Effector memory CD4-positive, alpha-beta T cell (primary cell): ENCODE data around the gene ABHD14A.

ENCODE experiments used
- DNase-seq, 3 donors: peaks; one replicate each; pipeline ENCODE4 v3.0.0-alpha.2; 2020
- H3K27ac ChIP-seq: 2 replicates; pipeline ENCODE4 v1.7.0; 2013; ENCODE audit warnings: mild to moderate bottlenecking, low read length, moderate library complexity; ENCODE audit not compliant: insufficient read depth, poor library complexity, severe bottlenecking
- H3K27me3 ChIP-seq: replicated peaks from 2 replicates; pipeline ENCODE4 v1.7.0; 2013; ENCODE audit warnings: mild to moderate bottlenecking, low read length; ENCODE audit not compliant: insufficient read depth, control insufficient read depth, poor library complexity, severe bottlenecking
- H3K36me3 ChIP-seq: 2 replicates; pipeline ENCODE4 v1.7.0; 2013; ENCODE audit warnings: mild to moderate bottlenecking, low read length, moderate library complexity; ENCODE audit not compliant: control insufficient read depth, insufficient read depth
- H3K4me1 ChIP-seq: 2 replicates; pipeline ENCODE4 v1.7.0; 2013; ENCODE audit warnings: low read length, mild to moderate bottlenecking; ENCODE audit not compliant: control insufficient read depth, insufficient read depth, poor library complexity, severe bottlenecking
- H3K4me3 ChIP-seq: 2 replicates; pipeline ENCODE4 v1.7.0; 2013; ENCODE audit warnings: low read length, low read depth, mild to moderate bottlenecking; ENCODE audit not compliant: insufficient read depth, poor library complexity, severe bottlenecking
- H3K9me3 ChIP-seq: 2 replicates; pipeline ENCODE4 v1.7.0; 2013; ENCODE audit warnings: mild to moderate bottlenecking, low read length, moderate library complexity; ENCODE audit not compliant: control insufficient read depth

Gene ABHD14A

GRCh38 chr3:52020796-52021195 lies 45.9 kb downstream of the ABHD14A start:
- no peaks in the 10 kb centered on the region for H3K4me1 ChIP-seq
- no peak for DNase-seq
- H3K27me3 ChIP-seq: no peaks in the 10 kb centered on the region
- H3K36me3 ChIP-seq: no peaks in the 10 kb centered on the region
- H3K27ac ChIP-seq: no peak overlapping the region
- H3K4me3 ChIP-seq: no peak overlapping the region
- no peaks in the 10 kb centered on the region for H3K9me3 ChIP-seq

GRCh38 chr3:52021489-52022268 lies 46.8 kb downstream of the ABHD14A start:
- no peak overlapping the region for H3K27ac ChIP-seq
- no peak for DNase-seq

GRCh38 chr3:52022323-52023100 lies 47.6 kb downstream of the ABHD14A start:
- no peak overlapping the region for H3K27ac ChIP-seq
- H3K9me3 ChIP-seq: no peaks in the 10 kb centered on the region

More at GRCh38 chr3:52021489-52022268, 46.8 kb downstream of the ABHD14A start:
- Histone ChIP-seq H3K9me3 (no peaks in the 10 kb centered on the region), H3K36me3 (no peaks in the 10 kb centered on the region), H3K4me1 (no peaks in the 10 kb centered on the region), H3K4me3 (no peak overlapping the region), H3K27me3 (no peaks in the 10 kb centered on the region)

GRCh38 chr3:52023101-52023770 lies 48.4 kb downstream of the ABHD14A start:
- no peaks in the 10 kb centered on the region for H3K9me3 ChIP-seq
- H3K4me3 ChIP-seq: no peak overlapping the region
- no peaks in the 10 kb centered on the region for H3K36me3 ChIP-seq
- H3K4me1 ChIP-seq: no peaks in the 10 kb centered on the region
- H3K27me3 ChIP-seq: no peaks in the 10 kb centered on the region
- DNase-seq: no peak
- no peak overlapping the region for H3K27ac ChIP-seq

More at GRCh38 chr3:52022323-52023100, 47.6 kb downstream of the ABHD14A start:
- no peaks in the 10 kb centered on the region for H3K36me3 ChIP-seq
- DNase-seq: no peak
- no peaks in the 10 kb centered on the region for H3K4me1 ChIP-seq
- no peaks in the 10 kb centered on the region for H3K27me3 ChIP-seq
- no peak overlapping the region for H3K4me3 ChIP-seq

- Histone ChIP-seq H3K27me3 (no peaks in the 10 kb centered on the region), H3K9me3 (no peaks in the 10 kb centered on the region), H3K27ac (no peak overlapping the region), H3K4me1 (no peaks in the 10 kb centered on the region), H3K4me3 (no peak overlapping the region), H3K36me3 (no peaks in the 10 kb centered on the region)
- no peak for DNase-seq
These were observed 49.2 kb downstream of the ABHD14A start for GRCh38 chr3:52023860-52024764.

- no peak overlapping the region for H3K27ac ChIP-seq
- H3K9me3 ChIP-seq: no peaks in the 10 kb centered on the region
- H3K36me3 ChIP-seq: no peaks in the 10 kb centered on the region
- H3K27me3 ChIP-seq: no peaks in the 10 kb centered on the region
- no peak overlapping the region for H3K4me3 ChIP-seq
- no peaks in the 10 kb centered on the region for H3K4me1 ChIP-seq
- DNase-seq: no peak
These were observed 50.0 kb downstream of the ABHD14A start for GRCh38 chr3:52024765-52025452.

GRCh38 chr3:52025453-52025852 lies 50.6 kb downstream of the ABHD14A start:
- H3K36me3 ChIP-seq: no peaks in the 10 kb centered on the region
- no peaks in the 10 kb centered on the region for H3K4me1 ChIP-seq
- no peaks in the 10 kb centered on the region for H3K27me3 ChIP-seq
- no peak for DNase-seq
- no peak overlapping the region for H3K27ac ChIP-seq
- H3K4me3 ChIP-seq: no peak overlapping the region
- H3K9me3 ChIP-seq: no peaks in the 10 kb centered on the region

- no peaks in the 10 kb centered on the region for H3K9me3 ChIP-seq
- H3K4me1 ChIP-seq: no peaks in the 10 kb centered on the region
- no peaks in the 10 kb centered on the region for H3K36me3 ChIP-seq
- no peak for DNase-seq
- H3K27ac ChIP-seq: no peak overlapping the region
- H3K4me3 ChIP-seq: no peak overlapping the region
- no peaks in the 10 kb centered on the region for H3K27me3 ChIP-seq
These were observed 51.2 kb downstream of the ABHD14A start for GRCh38 chr3:52026041-52026440.

- Histone ChIP-seq H3K27ac (no peak overlapping the region), H3K4me1 (no peaks in the 10 kb centered on the region), H3K27me3 (no peaks in the 10 kb centered on the region), H3K36me3 (no peaks in the 10 kb centered on the region), H3K9me3 (no peaks in the 10 kb centered on the region), H3K4me3 (no peak overlapping the region)
- no peak for DNase-seq
These were observed 53.7 kb downstream of the ABHD14A start for GRCh38 chr3:52028572-52028971.
